BE2C (cell line): ENCODE results near the gene CIDEB.

Experiments
- DNase-seq: peaks from one replicate; pipeline ENCODE4 v3.0.0-alpha.2; 2020
- H3K27me3 ChIP-seq: fragments of 250-450 bp; sonication (Bioruptor Pico); 2 replicates; pipeline ENCODE4 v1.5.1; 2020; ENCODE audit warnings: mild to moderate bottlenecking
- H3K36me3 ChIP-seq: fragments of 250-450 bp; sonication (Bioruptor Pico); 2 replicates; pipeline ENCODE4 v1.5.1; 2020; ENCODE audit warnings: mild to moderate bottlenecking
- H3K4me1 ChIP-seq: fragments of 250-450 bp; sonication (Bioruptor Pico); 2 replicates; pipeline ENCODE4 v1.5.1; 2020
- H3K4me3 ChIP-seq: 2 replicates; pipeline ENCODE4 v1.5.1; 2011; ENCODE audit warnings: low read depth, low read length
- H3K9me3 ChIP-seq: fragments of 250-450 bp; sonication (Bioruptor Pico); 2 replicates; pipeline ENCODE4 v1.5.1; 2020
- CTCF ChIP-seq: IDR thresholded peaks from 2 replicates; pipeline ENCODE4 v1.5.1; 2012; ENCODE audit warnings: mild to moderate bottlenecking, low read depth, low read length

The CIDEB gene

GRCh38 chr14:24339284-24340151 lies 31.7 kb upstream of the CIDEB start, which contains the start of gene RIPK3:
Gene RIPK3 (minus strand): TSS chr14:24339991. CDS start chr14:24339826, 165 bp downstream.
- TF ChIP-seq CTCF: no peak
- H3K27me3 ChIP-seq: peaks cover 63% of the 10 kb centered on the region
- H3K9me3 ChIP-seq: no peaks in the 10 kb centered on the region
- H3K4me3 ChIP-seq: no peak within 1 kb of the TSS
- no peak for DNase-seq
- no peaks in the 10 kb centered on the region for H3K4me1 ChIP-seq
- H3K36me3 ChIP-seq: no peaks in the 10 kb centered on the region

GRCh38 chr14:24338843-24339242 lies 31.1 kb upstream of the CIDEB start:
- no peak for TF ChIP-seq CTCF
- Histone ChIP-seq H3K4me1 (no peaks in the 10 kb centered on the region), H3K9me3 (no peaks in the 10 kb centered on the region), H3K36me3 (no peaks in the 10 kb centered on the region), H3K4me3 (no peak overlapping the region), H3K27me3 (peaks cover 66% of the 10 kb centered on the region)
- no peak for DNase-seq

GRCh38 chr14:24337824-24338175 lies 30.0 kb upstream of the CIDEB start:
- Histone ChIP-seq H3K36me3 (no peaks in the 10 kb centered on the region), H3K4me3 (no peak overlapping the region), H3K27me3 (peaks cover 67% of the 10 kb centered on the region), H3K9me3 (no peaks in the 10 kb centered on the region), H3K4me1 (no peaks in the 10 kb centered on the region)
- no peak for DNase-seq
- TF ChIP-seq CTCF: no peak

- TF ChIP-seq CTCF: no peak
- no peak for DNase-seq
- Histone ChIP-seq H3K9me3 (no peaks in the 10 kb centered on the region), H3K36me3 (no peaks in the 10 kb centered on the region), H3K4me1 (no peaks in the 10 kb centered on the region), H3K27me3 (peaks cover 68% of the 10 kb centered on the region), H3K4me3 (no peak overlapping the region)
Observed at GRCh38 chr14:24337144-24337823, 29.5 kb upstream of the CIDEB start.

- H3K27me3 ChIP-seq: peaks cover 59% of the 10 kb centered on the region
- H3K4me3 ChIP-seq: no peak overlapping the region
- no peak for DNase-seq
- H3K36me3 ChIP-seq: no peaks in the 10 kb centered on the region
- no peaks in the 10 kb centered on the region for H3K9me3 ChIP-seq
- TF ChIP-seq CTCF: no peak
- no peaks in the 10 kb centered on the region for H3K4me1 ChIP-seq
Observed at GRCh38 chr14:24335461-24336171, 27.8 kb upstream of the CIDEB start.
